ENCODE measurements around the gene ZNF483.

The ZNF483 gene

GRCh38 chr9:111586378-111586777, 61.4 kb downstream of the ZNF483 start:
- ATAC-seq (no peak), DNase-seq (ENCODE audit: low spot score in 2 of 2) (no peak)
- Mint-ChIP-seq H3K4me1 (no peaks in the 10 kb centered on the region), H3K4me3 (no peak overlapping the region), H3K36me3 (no peaks in the 10 kb centered on the region), H3K27ac (no peak overlapping the region), H3K9me3 (no peaks in the 10 kb centered on the region)

- H3K4me3 Mint-ChIP-seq, result no peak overlapping the region
- DNase-seq (ENCODE audit: low spot score in 2 of 2) (no peak), ATAC-seq (no peak)
- no peaks in the 10 kb centered on the region for H3K36me3 Mint-ChIP-seq
- no peaks in the 10 kb centered on the region for H3K9me3 Mint-ChIP-seq
- no peaks in the 10 kb centered on the region for H3K4me1 Mint-ChIP-seq
- H3K27ac Mint-ChIP-seq, result no peak overlapping the region
Measured at GRCh38 chr9:111588846-111589245, 63.9 kb downstream of the ZNF483 start.

GRCh38 chr9:111597852-111598732, 73.1 kb downstream of the ZNF483 start:
- ATAC-seq (peak; percentile 58), DNase-seq (ENCODE audit: low spot score in 2 of 2) (peak; percentile 6 to 62)
- no peak overlapping the region for H3K27ac Mint-ChIP-seq
- peaks cover 27% of the 10 kb centered on the region for H3K4me1 Mint-ChIP-seq
- no peaks in the 10 kb centered on the region for H3K9me3 Mint-ChIP-seq
- H3K36me3 Mint-ChIP-seq, result no peaks in the 10 kb centered on the region
- peak overlapping the region; percentile 82 for H3K4me3 Mint-ChIP-seq

GRCh38 chr9:111598733-111599091, 73.7 kb downstream of the ZNF483 start:
- Mint-ChIP-seq H3K27ac (peak overlapping the region; percentile 56), H3K36me3 (no peaks in the 10 kb centered on the region), H3K4me1 (peaks cover 27% of the 10 kb centered on the region), H3K9me3 (no peaks in the 10 kb centered on the region), H3K4me3 (peak overlapping the region; percentile 82)
- peak; percentile 5 for ATAC-seq
- DNase-seq (ENCODE audit: low spot score in 2 of 2), result peak in 1 of 2 donors; percentile 50

GRCh38 chr9:111599092-111599954, 74.3 kb downstream of the ZNF483 start, which contains the start of gene PTGR1:
Gene PTGR1 (minus strand): TSS chr9:111599647. CDS start chr9:111597422, 2,225 bp downstream.
- H3K4me1 Mint-ChIP-seq, result peaks cover 27% of the 10 kb centered on the region
- H3K9me3 Mint-ChIP-seq, result no peaks in the 10 kb centered on the region
- ATAC-seq (peak; percentile 29), DNase-seq (ENCODE audit: low spot score in 2 of 2) (peak in 1 of 2 donors; percentile 49)
- peak within 1 kb of the TSS; percentile 82 for H3K4me3 Mint-ChIP-seq
- H3K36me3 Mint-ChIP-seq, result no peaks in the 10 kb centered on the region
- H3K27ac Mint-ChIP-seq, result peak within 1 kb of the TSS; percentile 56

GRCh38 chr9:111599955-111600343, 75.0 kb downstream of the ZNF483 start:
- Mint-ChIP-seq H3K4me1 (peaks cover 27% of the 10 kb centered on the region), H3K27ac (no peak overlapping the region), H3K9me3 (no peaks in the 10 kb centered on the region), H3K4me3 (peak overlapping the region; percentile 82), H3K36me3 (no peaks in the 10 kb centered on the region)
- DNase-seq (ENCODE audit: low spot score in 2 of 2), result no peak
- no peak for ATAC-seq

GRCh38 chr9:111601237-111602018, 76.4 kb downstream of the ZNF483 start:
- H3K4me3 Mint-ChIP-seq, result no peak overlapping the region
- no peak for DNase-seq (ENCODE audit: low spot score in 2 of 2)
- H3K36me3 Mint-ChIP-seq, result no peaks in the 10 kb centered on the region
- no peak for ATAC-seq
- no peak overlapping the region for H3K27ac Mint-ChIP-seq
- H3K4me1 Mint-ChIP-seq, result peaks cover 27% of the 10 kb centered on the region
- no peaks in the 10 kb centered on the region for H3K9me3 Mint-ChIP-seq

GRCh38 chr9:111603041-111603440, 78.1 kb downstream of the ZNF483 start:
- H3K4me3 Mint-ChIP-seq, result no peak overlapping the region
- H3K36me3 Mint-ChIP-seq, result no peaks in the 10 kb centered on the region
- ATAC-seq (no peak), DNase-seq (ENCODE audit: low spot score in 2 of 2) (no peak)
- H3K9me3 Mint-ChIP-seq, result no peaks in the 10 kb centered on the region
- H3K27ac Mint-ChIP-seq, result no peak overlapping the region
- H3K4me1 Mint-ChIP-seq, result peaks cover 20% of the 10 kb centered on the region

GRCh38 chr9:111604054-111604615, 79.2 kb downstream of the ZNF483 start:
- no peak for DNase-seq (ENCODE audit: low spot score in 2 of 2)
- peaks cover 9% of the 10 kb centered on the region for H3K4me1 Mint-ChIP-seq
- H3K9me3 Mint-ChIP-seq, result no peaks in the 10 kb centered on the region
- H3K4me3 Mint-ChIP-seq, result no peak overlapping the region
- no peaks in the 10 kb centered on the region for H3K36me3 Mint-ChIP-seq
- no peak for ATAC-seq
- H3K27ac Mint-ChIP-seq, result no peak overlapping the region

GRCh38 chr9:111605041-111605559, 80.1 kb downstream of the ZNF483 start:
- Mint-ChIP-seq H3K4me3 (no peak overlapping the region), H3K36me3 (no peaks in the 10 kb centered on the region), H3K27ac (no peak overlapping the region), H3K4me1 (no peaks in the 10 kb centered on the region), H3K9me3 (no peaks in the 10 kb centered on the region)
- ATAC-seq (no peak), DNase-seq (ENCODE audit: low spot score in 2 of 2) (no peak)

- no peak for DNase-seq (ENCODE audit: low spot score in 2 of 2)
- no peak for ATAC-seq
- Mint-ChIP-seq H3K27ac (no peak overlapping the region), H3K4me3 (no peak overlapping the region), H3K36me3 (no peaks in the 10 kb centered on the region), H3K4me1 (no peaks in the 10 kb centered on the region), H3K9me3 (no peaks in the 10 kb centered on the region)
Measured at GRCh38 chr9:111610149-111610548, 85.2 kb downstream of the ZNF483 start.

GRCh38 chr9:111610845-111611244, 85.9 kb downstream of the ZNF483 start:
- Mint-ChIP-seq H3K4me1 (no peaks in the 10 kb centered on the region), H3K27ac (no peak overlapping the region), H3K9me3 (no peaks in the 10 kb centered on the region), H3K4me3 (no peak overlapping the region), H3K36me3 (no peaks in the 10 kb centered on the region)
- ATAC-seq (no peak), DNase-seq (ENCODE audit: low spot score in 2 of 2) (no peak)

GRCh38 chr9:111613436-111614040, 88.6 kb downstream of the ZNF483 start:
- ATAC-seq, result no peak
- Mint-ChIP-seq H3K4me1 (no peaks in the 10 kb centered on the region), H3K9me3 (no peaks in the 10 kb centered on the region), H3K36me3 (no peaks in the 10 kb centered on the region), H3K27ac (no peak overlapping the region), H3K4me3 (no peak overlapping the region)
- no peak for DNase-seq (ENCODE audit: low spot score in 2 of 2)

GRCh38 chr9:111615928-111616327, 90.9 kb downstream of the ZNF483 start:
- no peak for ATAC-seq
- Mint-ChIP-seq H3K27ac (no peak overlapping the region), H3K4me1 (no peaks in the 10 kb centered on the region), H3K4me3 (no peak overlapping the region), H3K36me3 (no peaks in the 10 kb centered on the region), H3K9me3 (no peaks in the 10 kb centered on the region)
- DNase-seq (ENCODE audit: low spot score in 2 of 2), result no peak

Measured in stimulated activated effector memory CD8-positive, alpha-beta T cell treated with anti-CD3 and anti-CD28 coated beads, Interleukin-12 subunit alpha, Interleukin-12 subunit beta, amount 100 ng/mL, for 72 hours (primary cell).